HL-60 (cell line): Measurements from ENCODE around the gene FMOD.

Experiments
- DNase-seq, 2 experiments: peaks; one replicate each; pipeline ENCODE4 v3.0.0-alpha.2; 2010 to 2020; ENCODE audit warnings: low read depth in 1 of 2, low spot score in 1 of 2
- H3K27ac ChIP-seq: fragments of 250-450 bp; sonication (Bioruptor Pico); replicated peaks from 2 replicates; pipeline ENCODE4 v1.5.1; 2020; ENCODE audit warnings: mild to moderate bottlenecking, moderate library complexity
- H3K27me3 ChIP-seq: fragments of 250-450 bp; sonication (Bioruptor Pico); 2 replicates; pipeline ENCODE4 v1.5.1; 2021; ENCODE audit warnings: mild to moderate bottlenecking, moderate library complexity; ENCODE audit not compliant: insufficient read depth, poor library complexity, severe bottlenecking
- H3K4me3 ChIP-seq: replicated peaks from 2 replicates; pipeline ENCODE4 v1.5.1; 2011; ENCODE audit warnings: mild to moderate bottlenecking, control low read depth, low read length; ENCODE audit not compliant: insufficient read depth
- CTCF ChIP-seq: IDR thresholded peaks from one replicate; pipeline ENCODE4 v1.5.1; 2011; ENCODE audit warnings: low read length, control low read depth, inconsistent platforms; ENCODE audit not compliant: insufficient read depth
- GABPA ChIP-seq: IDR thresholded peaks from 2 replicates; pipeline ENCODE4 v1.6.1; 2012; ENCODE audit warnings: low read depth
- POLR2AphosphoS5 ChIP-seq: IDR thresholded peaks from 2 replicates; pipeline ENCODE4 v1.6.1; 2012; ENCODE audit warnings: low read depth
- REST ChIP-seq: IDR thresholded peaks from 2 replicates; pipeline ENCODE4 v1.6.1; 2012; ENCODE audit warnings: low read depth; ENCODE audit not compliant: insufficient replicate concordance
- SPI1 ChIP-seq: IDR thresholded peaks from 2 replicates; pipeline ENCODE4 v1.6.1; 2012; ENCODE audit warnings: low read depth, mild to moderate bottlenecking, borderline replicate concordance

The FMOD gene

GRCh38 chr1:203381151-203381751 lies 30.3 kb upstream of the FMOD start:
- TF ChIP-seq CTCF (no peak), GABPA (no peak), SPI1 (0 out of 2 replicates have a peak, but pooled peaks have one; percentile 11), POLR2AphosphoS5 (no peak), REST (no peak)
- no peak for DNase-seq
- Histone ChIP-seq H3K27ac (no peak overlapping the region), H3K27me3 (no peaks in the 10 kb centered on the region), H3K4me3 (no peak overlapping the region)

GRCh38 chr1:203380420-203381150 lies 29.7 kb upstream of the FMOD start:
- Histone ChIP-seq H3K4me3 (no peak overlapping the region), H3K27me3 (no peaks in the 10 kb centered on the region), H3K27ac (no peak overlapping the region)
- no peak for TF ChIP-seq REST
- no peak for TF ChIP-seq CTCF
- no peak for TF ChIP-seq POLR2AphosphoS5
- no peak for TF ChIP-seq GABPA
- no peak for TF ChIP-seq SPI1
- DNase-seq = no peak

GRCh38 chr1:203379825-203380224 lies 28.9 kb upstream of the FMOD start:
- no peak overlapping the region for H3K27ac ChIP-seq
- no peak for TF ChIP-seq SPI1
- TF ChIP-seq POLR2AphosphoS5 = no peak
- no peak for TF ChIP-seq CTCF
- TF ChIP-seq GABPA = no peak
- TF ChIP-seq REST = no peak
- H3K27me3 ChIP-seq = peaks cover 3% of the 10 kb centered on the region
- no peak for DNase-seq
- no peak overlapping the region for H3K4me3 ChIP-seq
